Superior temporal gyrus (tissue), 1 donor: ENCODE measurements around the gene NRIP3.
A peak's percentile ranks its signal among the peaks of the same experiment; 100 is the strongest.
"Not testable (repeated sequence)": the region's sequence is repeated elsewhere in the genome, so short reads cannot be mapped to it uniquely, and the experiment has no call there.

Experiments
- DNase-seq: peaks from one replicate; pipeline ENCODE4 v3.0.0-alpha.2; 2016; ENCODE audit errors: extremely low spot score

Gene NRIP3

GRCh38 chr11:9016916-9017642, 13.3 kb upstream of the NRIP3 start:
- no peak for DNase-seq

DNA sequence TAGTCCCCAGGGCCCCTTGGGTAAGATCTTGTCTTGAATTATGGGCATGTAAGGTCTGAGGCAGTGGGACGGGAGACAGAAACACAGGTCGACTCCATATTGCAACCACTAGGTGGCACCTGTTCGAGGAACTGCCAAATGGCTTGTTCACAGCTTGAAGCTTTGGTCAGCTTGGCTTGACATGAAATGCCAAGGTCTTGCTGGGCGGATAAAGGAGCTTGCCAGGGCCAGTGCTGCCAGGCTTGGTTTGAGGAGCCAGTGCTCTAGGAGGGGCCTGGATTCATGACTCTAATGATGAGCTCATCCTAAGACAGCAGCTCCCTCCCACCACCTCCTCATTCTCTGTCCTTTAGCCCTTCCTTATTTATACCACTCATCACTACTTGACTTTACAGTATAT, 11.9 kb upstream of the NRIP3 start:
- peak; percentile 89 for DNase-seq

DNA sequence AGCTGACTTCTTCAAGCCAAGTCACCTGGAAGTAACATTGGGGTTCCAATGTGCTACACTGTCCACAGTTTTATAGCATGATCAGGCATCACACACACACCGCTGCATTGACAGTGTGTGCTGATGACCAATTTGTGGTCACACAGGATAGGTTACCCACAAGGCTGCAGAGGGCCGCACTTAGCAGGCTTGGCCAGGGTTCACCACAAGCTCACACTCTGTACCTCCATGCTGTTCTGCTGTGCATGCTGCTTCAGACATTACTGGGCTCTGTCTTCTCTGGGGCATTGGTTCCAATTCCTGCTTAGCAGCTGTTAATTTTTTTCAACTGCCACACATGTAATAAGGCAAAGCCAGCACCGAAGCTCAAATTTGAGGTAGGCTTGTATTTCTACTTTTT, 11.0 kb upstream of the NRIP3 start:
- DNase-seq, result no peak

DNA sequence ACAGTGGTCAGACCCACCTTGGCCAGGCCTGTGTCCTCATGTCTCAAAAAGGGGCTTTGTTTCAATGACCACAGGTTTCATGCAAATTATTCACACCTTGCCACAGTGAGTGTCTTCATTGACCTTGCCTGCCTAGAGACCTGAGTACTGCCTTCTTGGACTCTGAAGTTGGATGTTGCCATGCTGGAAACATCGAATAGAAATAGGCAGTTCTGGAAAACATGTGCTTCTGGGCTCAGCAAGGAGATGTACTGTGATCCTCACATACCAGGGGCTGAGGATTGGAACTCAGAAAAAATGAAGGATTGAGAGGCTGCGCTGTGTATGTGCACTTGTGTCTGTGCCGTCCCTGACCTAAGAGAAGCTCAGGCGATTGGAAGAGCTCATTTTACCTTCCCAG, 9.6 kb upstream of the NRIP3 start:
- DNase-seq, result no peak

- not testable (repeated sequence) for DNase-seq
Measured at GRCh38 chr11:9009538-9009937, 5.7 kb upstream of the NRIP3 start.

GRCh38 chr11:9008661-9009060, 4.9 kb upstream of the NRIP3 start:
- DNase-seq, result no peak

- no peak for DNase-seq
Measured at GRCh38 chr11:9008011-9008550, 4.3 kb upstream of the NRIP3 start.

GRCh38 chr11:9005087-9005486, 1.3 kb upstream of the NRIP3 start:
- DNase-seq, result no peak

GRCh38 chr11:9004183-9004926, 554 bp upstream of the NRIP3 start:
- DNase-seq, result no peak

DNA sequence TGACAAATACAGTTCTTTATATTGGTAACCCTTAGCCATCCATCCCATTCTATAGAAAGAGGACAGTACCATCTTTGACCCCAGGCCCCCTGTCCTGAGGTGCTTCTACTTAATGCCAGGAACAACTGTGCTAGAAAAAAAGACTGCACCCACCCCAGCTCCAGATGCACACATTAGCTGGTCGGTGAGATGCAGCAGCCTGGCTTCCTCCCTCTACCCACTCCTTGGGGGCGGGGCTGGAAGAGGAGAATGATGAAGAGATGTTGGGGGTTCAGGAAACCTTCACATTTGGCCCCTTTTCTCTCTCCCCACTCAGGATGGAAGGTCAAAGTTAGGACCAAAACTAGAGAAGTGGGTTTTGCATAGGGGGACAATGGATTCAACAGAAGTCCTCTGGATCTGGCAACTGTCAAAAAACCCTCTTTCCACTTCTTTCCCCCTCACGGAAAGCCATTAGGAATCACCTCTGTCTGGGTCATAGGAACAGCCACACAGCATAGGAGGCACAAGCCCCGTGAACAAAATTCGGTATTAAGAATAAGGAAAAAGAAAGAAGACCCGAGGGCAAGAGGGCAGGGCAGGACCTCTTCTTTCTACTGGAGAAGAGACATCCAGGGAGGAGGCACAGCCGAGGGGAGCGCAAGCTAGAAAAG, 755 bp downstream of the NRIP3 start:
- no peak for DNase-seq

DNA sequence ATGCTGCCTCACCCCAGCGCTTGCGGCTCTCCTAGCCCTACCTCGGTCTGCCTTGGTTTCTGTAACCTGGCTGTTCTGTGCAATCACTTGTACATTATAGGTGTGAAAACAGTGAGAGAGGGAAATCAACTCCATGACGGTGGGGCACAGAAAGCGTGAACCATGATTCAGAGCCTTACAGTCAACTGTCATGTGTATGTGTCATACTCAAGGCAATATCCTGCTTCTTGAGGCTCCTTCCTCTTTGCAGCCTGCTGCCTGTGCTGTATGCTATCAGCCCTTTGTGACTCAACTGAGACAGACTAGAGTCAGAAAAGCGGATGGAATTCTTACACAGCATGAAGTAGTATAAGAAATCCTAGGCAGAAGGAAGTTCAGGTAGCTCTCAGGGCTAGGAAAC, 2.1 kb downstream of the NRIP3 start:
- no peak for DNase-seq

DNA sequence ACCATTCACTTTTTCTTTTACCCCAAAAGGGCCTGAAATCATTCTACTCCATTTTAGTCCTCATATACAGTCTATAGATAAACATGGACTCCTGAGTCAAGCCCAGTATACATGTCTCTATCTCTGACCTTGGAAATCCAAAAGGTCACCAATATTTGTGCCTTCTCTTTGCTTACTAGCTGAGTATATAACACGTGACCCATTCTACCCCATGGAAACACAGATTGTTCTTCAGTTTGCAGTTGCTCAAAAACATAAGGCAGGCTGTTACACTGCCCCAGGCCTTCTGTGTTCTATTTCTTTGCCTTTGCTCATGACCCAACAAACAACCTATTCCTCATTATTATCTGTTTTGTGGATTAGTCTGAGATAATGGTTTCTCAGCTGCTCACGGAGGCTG, 5.8 kb downstream of the NRIP3 start:
- DNase-seq, result no peak

GRCh38 chr11:8997451-8997850, 6.3 kb downstream of the NRIP3 start:
- no peak for DNase-seq

GRCh38 chr11:8989453-8989852, 14.3 kb downstream of the NRIP3 start:
- DNase-seq, result peak; percentile 56

- DNase-seq, result no peak
Measured at GRCh38 chr11:8988329-8989234, 15.2 kb downstream of the NRIP3 start.

- DNase-seq, result no peak
Measured at GRCh38 chr11:8987446-8987845, 16.4 kb downstream of the NRIP3 start.

- DNase-seq, result not testable (repeated sequence)
Measured at GRCh38 chr11:8986772-8987171, 17.0 kb downstream of the NRIP3 start.

- DNase-seq, result no peak
Measured at GRCh38 chr11:8985462-8985861, 18.3 kb downstream of the NRIP3 start.

DNA sequence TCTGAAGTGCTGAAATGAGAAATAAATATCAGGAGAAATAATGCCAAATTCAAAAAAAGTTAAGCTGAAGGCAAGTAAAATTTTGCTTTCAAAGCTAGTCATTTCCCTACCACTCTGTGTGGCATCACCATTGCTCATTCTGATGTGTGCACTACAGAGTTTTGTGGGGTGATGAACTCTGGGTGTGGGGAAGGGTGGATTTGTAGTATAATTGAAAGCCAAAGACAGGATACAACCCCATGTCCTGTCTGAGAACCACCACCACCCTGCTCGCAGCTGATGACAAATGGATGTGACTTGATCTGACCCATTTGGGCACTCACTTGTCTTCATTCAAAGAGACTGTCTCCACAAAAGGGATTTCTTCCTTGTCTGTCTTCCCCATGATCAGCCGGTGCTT, 20.2 kb downstream of the NRIP3 start:
- DNase-seq, result no peak

DNA sequence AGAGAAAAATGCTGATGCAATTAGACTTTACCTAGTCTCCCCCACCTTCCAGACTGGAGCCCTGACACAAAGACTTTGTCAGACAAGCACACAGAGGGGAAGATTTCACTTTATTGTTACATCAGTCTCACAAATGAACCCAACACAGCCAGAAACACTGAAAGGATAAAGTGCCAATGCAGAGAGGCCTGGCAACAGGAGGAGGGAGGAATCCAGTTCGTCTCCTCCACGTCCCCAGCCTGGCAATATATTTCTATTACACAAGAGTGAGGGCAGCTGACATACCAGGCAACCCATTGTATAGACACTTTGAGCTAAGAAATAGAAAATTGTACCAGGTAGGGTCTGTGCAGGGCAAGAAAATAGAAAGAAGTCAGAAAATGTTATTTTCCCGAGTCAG, 23.3 kb downstream of the NRIP3 start:
- no peak for DNase-seq

- DNase-seq, result not testable (repeated sequence)
Measured at GRCh38 chr11:8979365-8979764, 24.4 kb downstream of the NRIP3 start.

- DNase-seq, result no peak
Measured at GRCh38 chr11:8973121-8973520, 30.7 kb downstream of the NRIP3 start.
